Measurements from ENCODE around the gene RNF130. TPM values are rescaled to one million over a fixed set of nuclear protein-coding genes. Genes with fewer than 3 reads are reported as not detected.
"Not testable (repeated sequence)": the region's sequence is repeated elsewhere in the genome, so short reads cannot be mapped to it uniquely, and the experiment has no call there.

The RNF130 gene
- total RNA-seq, 1 donor = 128 TPM

GRCh38 chr5:179974946-179975712, 96.4 kb downstream of the RNF130 start:
- Histone ChIP-seq H3K4me3 (ENCODE audit: low read length) (no peak overlapping the region), H3K4me1 (ENCODE audit: insufficient read depth, low read length) (peaks cover 27% of the 10 kb centered on the region), H3K9me3 (ENCODE audit: low read depth, low read length) (no peaks in the 10 kb centered on the region), H3K27me3 (ENCODE audit: insufficient read depth, low read length) (no peaks in the 10 kb centered on the region)

- Histone ChIP-seq H3K4me1 (ENCODE audit: insufficient read depth, low read length) (peaks cover 31% of the 10 kb centered on the region), H3K9me3 (ENCODE audit: low read depth, low read length) (no peaks in the 10 kb centered on the region), H3K4me3 (ENCODE audit: low read length) (no peak overlapping the region)
Observed at GRCh38 chr5:179974246-179974945, 97.2 kb downstream of the RNF130 start.

GRCh38 chr5:179973391-179973790, 98.2 kb downstream of the RNF130 start:
- no peaks in the 10 kb centered on the region for H3K9me3 ChIP-seq (ENCODE audit: low read depth, low read length)
- H3K4me1 ChIP-seq (ENCODE audit: insufficient read depth, low read length) = peaks cover 31% of the 10 kb centered on the region
- H3K27me3 ChIP-seq (ENCODE audit: insufficient read depth, low read length) = no peaks in the 10 kb centered on the region
- no peak overlapping the region for H3K4me3 ChIP-seq (ENCODE audit: low read length)

More at GRCh38 chr5:179974246-179974945, 97.2 kb downstream of the RNF130 start:
- no peaks in the 10 kb centered on the region for H3K27me3 ChIP-seq (ENCODE audit: insufficient read depth, low read length)

- Histone ChIP-seq H3K4me1 (ENCODE audit: insufficient read depth, low read length) (peaks cover 27% of the 10 kb centered on the region), H3K27me3 (ENCODE audit: insufficient read depth, low read length) (no peaks in the 10 kb centered on the region), H3K4me3 (ENCODE audit: low read length) (no peak overlapping the region), H3K9me3 (ENCODE audit: low read depth, low read length) (no peaks in the 10 kb centered on the region)
Observed at GRCh38 chr5:179969110-179969509, 102.4 kb downstream of the RNF130 start.

GRCh38 chr5:179967489-179967888, 104.1 kb downstream of the RNF130 start:
- no peaks in the 10 kb centered on the region for H3K27me3 ChIP-seq (ENCODE audit: insufficient read depth, low read length)
- H3K4me3 ChIP-seq (ENCODE audit: low read length) = no peak overlapping the region
- H3K9me3 ChIP-seq (ENCODE audit: low read depth, low read length) = no peaks in the 10 kb centered on the region
- H3K4me1 ChIP-seq (ENCODE audit: insufficient read depth, low read length) = peaks cover 26% of the 10 kb centered on the region

- no peaks in the 10 kb centered on the region for H3K9me3 ChIP-seq (ENCODE audit: low read depth, low read length)
- no peaks in the 10 kb centered on the region for H3K27me3 ChIP-seq (ENCODE audit: insufficient read depth, low read length)
- no peak overlapping the region for H3K4me3 ChIP-seq (ENCODE audit: low read length)
- peaks cover 10% of the 10 kb centered on the region for H3K4me1 ChIP-seq (ENCODE audit: insufficient read depth, low read length)
Observed at GRCh38 chr5:179964015-179964414, 107.5 kb downstream of the RNF130 start.

GRCh38 chr5:179963375-179963774, 108.2 kb downstream of the RNF130 start:
- Histone ChIP-seq H3K9me3 (ENCODE audit: low read depth, low read length) (no peaks in the 10 kb centered on the region), H3K27me3 (ENCODE audit: insufficient read depth, low read length) (no peaks in the 10 kb centered on the region), H3K4me1 (ENCODE audit: insufficient read depth, low read length) (peaks cover 10% of the 10 kb centered on the region), H3K4me3 (ENCODE audit: low read length) (no peak overlapping the region)

GRCh38 chr5:179960204-179960831, 111.2 kb downstream of the RNF130 start:
- H3K4me3 ChIP-seq (ENCODE audit: low read length) = no peak overlapping the region
- peaks cover 10% of the 10 kb centered on the region for H3K4me1 ChIP-seq (ENCODE audit: insufficient read depth, low read length)
- no peaks in the 10 kb centered on the region for H3K9me3 ChIP-seq (ENCODE audit: low read depth, low read length)
- H3K27me3 ChIP-seq (ENCODE audit: insufficient read depth, low read length) = no peaks in the 10 kb centered on the region

GRCh38 chr5:179959641-179960040, 111.9 kb downstream of the RNF130 start:
- no peak overlapping the region for H3K4me3 ChIP-seq (ENCODE audit: low read length)
- no peaks in the 10 kb centered on the region for H3K27me3 ChIP-seq (ENCODE audit: insufficient read depth, low read length)
- peaks cover 10% of the 10 kb centered on the region for H3K4me1 ChIP-seq (ENCODE audit: insufficient read depth, low read length)
- no peaks in the 10 kb centered on the region for H3K9me3 ChIP-seq (ENCODE audit: low read depth, low read length)

- H3K4me3 ChIP-seq (ENCODE audit: low read length); H3K9me3 ChIP-seq (ENCODE audit: low read depth, low read length); H3K27me3 ChIP-seq (ENCODE audit: insufficient read depth, low read length): not testable (repeated sequence)
- H3K4me1 ChIP-seq (ENCODE audit: insufficient read depth, low read length) = peaks cover 10% of the 10 kb centered on the region
Observed at GRCh38 chr5:179959118-179959517, 112.4 kb downstream of the RNF130 start.

GRCh38 chr5:179955630-179956029, 115.9 kb downstream of the RNF130 start:
- Histone ChIP-seq H3K4me3 (ENCODE audit: low read length) (no peak overlapping the region), H3K27me3 (ENCODE audit: insufficient read depth, low read length) (no peaks in the 10 kb centered on the region), H3K4me1 (ENCODE audit: insufficient read depth, low read length) (peaks cover 10% of the 10 kb centered on the region), H3K9me3 (ENCODE audit: low read depth, low read length) (no peaks in the 10 kb centered on the region)

- Histone ChIP-seq H3K4me1 (ENCODE audit: insufficient read depth, low read length) (peaks cover 6% of the 10 kb centered on the region), H3K9me3 (ENCODE audit: low read depth, low read length) (no peaks in the 10 kb centered on the region), H3K27me3 (ENCODE audit: insufficient read depth, low read length) (no peaks in the 10 kb centered on the region), H3K4me3 (ENCODE audit: low read length) (no peak overlapping the region)
Observed at GRCh38 chr5:179955062-179955461, 116.5 kb downstream of the RNF130 start.

GRCh38 chr5:179954434-179954833, 117.1 kb downstream of the RNF130 start:
- Histone ChIP-seq H3K27me3 (ENCODE audit: insufficient read depth, low read length) (no peaks in the 10 kb centered on the region), H3K4me1 (ENCODE audit: insufficient read depth, low read length) (no peaks in the 10 kb centered on the region), H3K9me3 (ENCODE audit: low read depth, low read length) (no peaks in the 10 kb centered on the region), H3K4me3 (ENCODE audit: low read length) (no peak overlapping the region)

- no peak overlapping the region for H3K4me3 ChIP-seq (ENCODE audit: low read length)
- no peaks in the 10 kb centered on the region for H3K27me3 ChIP-seq (ENCODE audit: insufficient read depth, low read length)
- H3K9me3 ChIP-seq (ENCODE audit: low read depth, low read length) = no peaks in the 10 kb centered on the region
- no peaks in the 10 kb centered on the region for H3K4me1 ChIP-seq (ENCODE audit: insufficient read depth, low read length)
Observed at GRCh38 chr5:179953987-179954386, 117.6 kb downstream of the RNF130 start.

- Histone ChIP-seq H3K9me3 (ENCODE audit: low read depth, low read length) (no peaks in the 10 kb centered on the region), H3K4me1 (ENCODE audit: insufficient read depth, low read length) (no peaks in the 10 kb centered on the region), H3K27me3 (ENCODE audit: insufficient read depth, low read length) (no peaks in the 10 kb centered on the region), H3K4me3 (ENCODE audit: low read length) (no peak overlapping the region)
Observed at GRCh38 chr5:179936976-179937681, 134.4 kb downstream of the RNF130 start.

Measured in mononuclear cell (primary cell).